GM19452 (cell line): ENCODE measurements around the gene RAP1A.

ENCODE experiments used
- ATAC-seq: cut with Tn5 transposase; IDR thresholded peaks from one replicate; pipeline ENCODE4 v1.9.1; 2021; ENCODE audit not compliant: unreplicated experiment

Gene RAP1A

GRCh38 chr1:111709986-111710385 is 90.4 kb downstream of the RAP1A start:
- no peak for ATAC-seq

GRCh38 chr1:111716333-111716732 is 96.7 kb downstream of the RAP1A start:
- no peak for ATAC-seq

GRCh38 chr1:111717450-111717849 is 97.9 kb downstream of the RAP1A start:
- ATAC-seq = no peak

GRCh38 chr1:111719135-111719534 is 99.5 kb downstream of the RAP1A start:
- no peak for ATAC-seq

- no peak for ATAC-seq
Measured at GRCh38 chr1:111719674-111720132, 100.1 kb downstream of the RAP1A start.

GRCh38 chr1:111720274-111720976 is 100.8 kb downstream of the RAP1A start:
- ATAC-seq = no peak

- ATAC-seq = no peak
Measured at GRCh38 chr1:111720977-111721786, 101.6 kb downstream of the RAP1A start.

- no peak for ATAC-seq
Measured at GRCh38 chr1:111723091-111723806, 103.7 kb downstream of the RAP1A start.

GRCh38 chr1:111723871-111724270 is 104.3 kb downstream of the RAP1A start:
- no peak for ATAC-seq

- no peak for ATAC-seq
Measured at GRCh38 chr1:111725192-111725591, 105.6 kb downstream of the RAP1A start.

GRCh38 chr1:111727056-111727455 is 107.5 kb downstream of the RAP1A start:
- ATAC-seq = no peak

- no peak for ATAC-seq
Measured at GRCh38 chr1:111729271-111729921, 109.8 kb downstream of the RAP1A start.

- ATAC-seq = no peak
Measured at GRCh38 chr1:111729946-111730681, 110.5 kb downstream of the RAP1A start.

GRCh38 chr1:111730706-111731105 is 111.1 kb downstream of the RAP1A start:
- ATAC-seq = no peak

GRCh38 chr1:111731956-111732355 is 112.4 kb downstream of the RAP1A start:
- ATAC-seq = no peak

- no peak for ATAC-seq
Measured at GRCh38 chr1:111732718-111733117, 113.1 kb downstream of the RAP1A start.

- no peak for ATAC-seq
Measured at GRCh38 chr1:111733183-111733991, 113.8 kb downstream of the RAP1A start.

- no peak for ATAC-seq
Measured at GRCh38 chr1:111733992-111734341, 114.4 kb downstream of the RAP1A start.

- ATAC-seq = no peak
Measured at GRCh38 chr1:111734426-111734825, 114.8 kb downstream of the RAP1A start.

- ATAC-seq = no peak
Measured at GRCh38 chr1:111734856-111735255, 115.3 kb downstream of the RAP1A start.
